Mesenchymal stem cell (in vitro differentiated cells and primary cell): ENCODE measurements around the gene SERPINF2.

Experiments used
- DNase-seq: peaks from one replicate; pipeline ENCODE4 v3.0.0-alpha.2; 2013
- H2AFZ ChIP-seq: one replicate; pipeline ENCODE4 v1.6.1; 2013; ENCODE audit warnings: low read depth, mild to moderate bottlenecking, control low read depth, inconsistent platforms, low read length, moderate library complexity
- H2AK5ac ChIP-seq: 2 replicates; pipeline ENCODE4 v1.6.1; 2013; ENCODE audit warnings: low read length, moderate library complexity, mild to moderate bottlenecking, inconsistent platforms; ENCODE audit not compliant: severe bottlenecking
- H2BK120ac ChIP-seq: one replicate; pipeline ENCODE4 v1.6.1; 2013; ENCODE audit warnings: low read depth, mild to moderate bottlenecking, inconsistent platforms, low read length, moderate library complexity
- H2BK12ac ChIP-seq, 2 experiments: one replicate each; pipeline ENCODE4 v1.6.1; 2013; ENCODE audit warnings: inconsistent platforms in 2 of 2, low read length in 2 of 2, mild to moderate bottlenecking in 2 of 2, moderate library complexity in 2 of 2, control low read depth in 1 of 2
- H2BK15ac ChIP-seq: one replicate; pipeline ENCODE4 v1.6.1; 2013; ENCODE audit warnings: mild to moderate bottlenecking, low read depth, inconsistent platforms; ENCODE audit not compliant: poor library complexity, severe bottlenecking
- H2BK5ac ChIP-seq: 2 replicates; pipeline ENCODE4 v1.6.1; 2013; ENCODE audit warnings: low read depth, mild to moderate bottlenecking, low read length, control low read depth, inconsistent platforms; ENCODE audit not compliant: poor library complexity, severe bottlenecking
- H3K14ac ChIP-seq, 2 experiments: one replicate each; pipeline ENCODE4 v1.6.1; 2013; ENCODE audit warnings: inconsistent platforms in 2 of 2, low read length in 2 of 2, control low read depth in 1 of 2, mild to moderate bottlenecking in 1 of 2, moderate library complexity in 1 of 2
- H3K18ac ChIP-seq, 2 experiments: one replicate each; pipeline ENCODE4 v1.6.1; 2013; ENCODE audit warnings: inconsistent platforms in 2 of 2, low read length in 2 of 2, control low read depth in 1 of 2, low read depth in 1 of 2, mild to moderate bottlenecking in 1 of 2
- H3K23ac ChIP-seq, 2 experiments: one replicate each; pipeline ENCODE4 v1.6.1; 2013; ENCODE audit warnings: inconsistent platforms in 2 of 2, low read length in 2 of 2, mild to moderate bottlenecking in 2 of 2, moderate library complexity in 2 of 2, control low read depth in 1 of 2
- H3K27ac ChIP-seq: 2 replicates; pipeline ENCODE4 v1.5.1; 2013; ENCODE audit warnings: mild to moderate bottlenecking, moderate library complexity, low read length, control low read depth, inconsistent platforms; ENCODE audit not compliant: poor library complexity, severe bottlenecking
- H3K27me3 ChIP-seq, 2 experiments: 2 replicates each; pipeline versions ENCODE4 v1.6.1 to v1.7.0; 2013; ENCODE audit warnings: low read length in 2 of 2, mild to moderate bottlenecking in 2 of 2, moderate library complexity in 2 of 2, control low read depth in 1 of 2, inconsistent platforms in 1 of 2; ENCODE audit not compliant: control insufficient read depth in 1 of 2, insufficient read depth in 1 of 2
- H3K36me3 ChIP-seq, 2 experiments: 2 replicates each; pipeline versions ENCODE4 v1.6.1 to v1.7.0; 2013; ENCODE audit warnings: low read length in 2 of 2, control low read depth in 1 of 2, inconsistent platforms in 1 of 2, low read depth in 1 of 2, mild to moderate bottlenecking in 1 of 2; ENCODE audit not compliant: insufficient read depth in 2 of 2, control insufficient read depth in 1 of 2
- H3K4ac ChIP-seq, 2 experiments: one replicate each; pipeline ENCODE4 v1.6.1; 2013; ENCODE audit warnings: inconsistent platforms in 2 of 2, low read length in 2 of 2, mild to moderate bottlenecking in 2 of 2, moderate library complexity in 2 of 2, control low read depth in 1 of 2, low read depth in 1 of 2
- H3K4me1 ChIP-seq: 2 replicates; pipeline ENCODE4 v1.6.1; 2013; ENCODE audit warnings: low read depth, low read length, control low read depth; ENCODE audit not compliant: control insufficient read depth, insufficient read depth
- H3K4me2 ChIP-seq: 2 replicates; pipeline ENCODE4 v1.6.1; 2013; ENCODE audit warnings: low read length, mild to moderate bottlenecking, inconsistent platforms; ENCODE audit not compliant: poor library complexity, severe bottlenecking
- H3K4me3 ChIP-seq, 2 experiments: 2 replicates each; pipeline versions ENCODE4 v1.5.1 to v1.7.0; 2013; ENCODE audit warnings: low read length in 2 of 2, mild to moderate bottlenecking in 2 of 2, control low read depth in 1 of 2, low read depth in 1 of 2; ENCODE audit not compliant: insufficient read depth in 1 of 2
- H3K79me1 ChIP-seq: replicated peaks from 2 replicates; pipeline ENCODE4 v1.6.1; 2013; ENCODE audit warnings: mild to moderate bottlenecking, control low read depth, low read length, inconsistent platforms; ENCODE audit not compliant: poor library complexity, severe bottlenecking
- H3K9ac ChIP-seq: 2 replicates; pipeline ENCODE4 v1.7.0; 2013; ENCODE audit warnings: mild to moderate bottlenecking, low read length, moderate library complexity
- H3K9me3 ChIP-seq: 2 replicates; pipeline ENCODE4 v1.7.0; 2013; ENCODE audit warnings: mild to moderate bottlenecking, low read length; ENCODE audit not compliant: control insufficient read depth
- H4K8ac ChIP-seq: one replicate; pipeline ENCODE4 v1.6.1; 2013; ENCODE audit warnings: inconsistent platforms, mild to moderate bottlenecking, low read length, moderate library complexity
- H4K91ac ChIP-seq: one replicate; pipeline ENCODE4 v1.6.1; 2013; ENCODE audit warnings: mild to moderate bottlenecking, low read length, inconsistent platforms
- WGBS: methylation state at CpG from one replicate; pipeline ENCODE4 v1.1.7; 2013; ENCODE audit warnings: mixed read lengths; 5-methylcytosine and 5-hydroxymethylcytosine counted together

The SERPINF2 gene

DNA sequence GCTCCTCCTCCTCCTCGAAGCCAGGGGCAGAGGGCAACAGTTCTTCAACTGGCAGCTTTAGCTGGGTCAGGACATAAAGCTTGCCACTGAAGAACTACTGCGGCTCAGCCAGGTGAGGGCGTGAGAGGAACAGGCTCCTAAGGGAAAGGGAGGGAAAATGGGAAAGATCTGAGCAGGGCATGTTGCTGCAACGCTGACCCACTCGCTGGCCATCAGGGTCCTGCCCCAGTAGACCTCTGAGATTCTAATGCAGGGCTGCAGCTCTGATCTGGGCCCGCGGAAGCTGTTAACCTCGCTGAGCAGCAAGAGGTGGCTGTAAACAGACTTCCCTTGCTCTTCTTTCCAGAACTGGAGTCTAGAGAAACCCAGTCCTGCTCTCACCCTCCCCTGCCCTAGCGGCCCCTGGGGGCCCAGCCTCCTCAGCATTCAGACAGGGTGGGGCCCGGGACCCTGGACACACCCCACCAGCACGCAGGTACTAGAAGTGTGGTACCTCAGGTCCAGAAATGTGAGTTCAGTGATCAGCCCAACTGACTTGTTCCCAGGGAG is 28.7 kb upstream of the SERPINF2 start:
- Histone ChIP-seq H3K4me2 (peak overlapping the region; percentile 87), H3K18ac (peak overlapping the region; percentile 67 to 95), H3K4me1 (peaks cover 43% of the 10 kb centered on the region), H3K14ac (peak overlapping the region; percentile 19 to 64), H2BK120ac (peak overlapping the region; percentile 39), H3K79me1 (peaks cover 5% of the 10 kb centered on the region), H2AFZ (no peak overlapping the region), H3K27me3 (no peaks in the 10 kb centered on the region), H3K9me3 (no peaks in the 10 kb centered on the region), H3K4ac (peak overlapping the region in 1 of 2 experiments; percentile 28), H4K91ac (peak overlapping the region; percentile 59), H2AK5ac (peak overlapping the region; percentile 90), H3K4me3 (peak overlapping the region; percentile 85 to 92), H2BK5ac (peak overlapping the region; percentile 87), H3K9ac (peak overlapping the region; percentile 93), H3K23ac (peak overlapping the region in 1 of 2 experiments; percentile 48), H3K36me3 (peaks cover 35 to 36% of the 10 kb centered on the region in 2 experiments), H2BK15ac (no peak overlapping the region), H2BK12ac (peak overlapping the region in 1 of 2 experiments; percentile 43), H3K27ac (peak overlapping the region; percentile 99), H4K8ac (no peak overlapping the region)
- peak; percentile 50 for DNase-seq
- WGBS: 3% methylated on average over 11 of the region's 11 CpGs

DNA sequence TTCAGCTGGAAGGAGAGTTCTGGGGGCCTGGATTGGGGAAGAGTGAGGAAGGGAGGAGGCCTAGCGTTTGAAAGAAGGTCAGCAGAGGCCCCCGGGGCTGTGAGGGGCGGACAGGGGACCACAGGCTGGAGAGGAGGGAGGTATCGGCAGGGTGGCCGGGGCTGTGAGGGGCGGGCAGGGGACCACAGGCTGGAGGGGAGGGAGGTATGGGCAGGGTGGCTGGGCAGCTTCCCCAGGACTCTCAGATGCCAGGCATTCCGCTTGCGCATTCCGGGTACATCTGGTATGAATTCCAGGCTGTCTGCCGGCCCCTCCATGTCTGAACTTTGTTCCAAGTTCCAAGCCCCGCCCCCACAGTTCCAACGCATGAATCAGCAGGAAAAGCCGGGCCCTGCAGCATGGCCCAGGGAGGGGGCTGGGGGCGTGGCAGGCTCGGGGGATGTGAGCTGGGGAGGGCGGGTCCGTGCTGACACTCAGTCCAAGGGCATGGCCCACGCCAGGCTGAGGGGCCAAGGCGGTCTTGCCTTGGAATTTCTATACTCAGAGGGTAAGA is 28.2 kb upstream of the SERPINF2 start:
- H3K23ac ChIP-seq: peak overlapping the region in 1 of 2 experiments; percentile 48
- H3K27ac ChIP-seq: peak overlapping the region; percentile 99
- H2AFZ ChIP-seq: no peak overlapping the region
- H3K79me1 ChIP-seq: peaks cover 5% of the 10 kb centered on the region
- peak overlapping the region; percentile 59 for H4K91ac ChIP-seq
- peaks cover 41% of the 10 kb centered on the region for H3K4me1 ChIP-seq
- H3K4ac ChIP-seq: peak overlapping the region in 1 of 2 experiments; percentile 28
- H3K14ac ChIP-seq: peak overlapping the region; percentile 19 to 23
- no peaks in the 10 kb centered on the region for H3K27me3 ChIP-seq
- H3K4me3 ChIP-seq: peak overlapping the region; percentile 85 to 92
- peak overlapping the region; percentile 90 for H2AK5ac ChIP-seq
- 1% methylated on average over 16 of the region's 19 CpGs for WGBS
- peak; percentile 95 for DNase-seq
- no peak overlapping the region for H4K8ac ChIP-seq
- peak overlapping the region; percentile 67 to 95 for H3K18ac ChIP-seq
- peak overlapping the region in 1 of 2 experiments; percentile 43 for H2BK12ac ChIP-seq
- H3K36me3 ChIP-seq: peaks cover 35 to 36% of the 10 kb centered on the region in 2 experiments
- H3K9ac ChIP-seq: peak overlapping the region; percentile 93
- no peak overlapping the region for H2BK15ac ChIP-seq
- H2BK120ac ChIP-seq: peak overlapping the region; percentile 39
- no peaks in the 10 kb centered on the region for H3K9me3 ChIP-seq
- H2BK5ac ChIP-seq: peak overlapping the region; percentile 87
- peak overlapping the region; percentile 87 for H3K4me2 ChIP-seq

DNA sequence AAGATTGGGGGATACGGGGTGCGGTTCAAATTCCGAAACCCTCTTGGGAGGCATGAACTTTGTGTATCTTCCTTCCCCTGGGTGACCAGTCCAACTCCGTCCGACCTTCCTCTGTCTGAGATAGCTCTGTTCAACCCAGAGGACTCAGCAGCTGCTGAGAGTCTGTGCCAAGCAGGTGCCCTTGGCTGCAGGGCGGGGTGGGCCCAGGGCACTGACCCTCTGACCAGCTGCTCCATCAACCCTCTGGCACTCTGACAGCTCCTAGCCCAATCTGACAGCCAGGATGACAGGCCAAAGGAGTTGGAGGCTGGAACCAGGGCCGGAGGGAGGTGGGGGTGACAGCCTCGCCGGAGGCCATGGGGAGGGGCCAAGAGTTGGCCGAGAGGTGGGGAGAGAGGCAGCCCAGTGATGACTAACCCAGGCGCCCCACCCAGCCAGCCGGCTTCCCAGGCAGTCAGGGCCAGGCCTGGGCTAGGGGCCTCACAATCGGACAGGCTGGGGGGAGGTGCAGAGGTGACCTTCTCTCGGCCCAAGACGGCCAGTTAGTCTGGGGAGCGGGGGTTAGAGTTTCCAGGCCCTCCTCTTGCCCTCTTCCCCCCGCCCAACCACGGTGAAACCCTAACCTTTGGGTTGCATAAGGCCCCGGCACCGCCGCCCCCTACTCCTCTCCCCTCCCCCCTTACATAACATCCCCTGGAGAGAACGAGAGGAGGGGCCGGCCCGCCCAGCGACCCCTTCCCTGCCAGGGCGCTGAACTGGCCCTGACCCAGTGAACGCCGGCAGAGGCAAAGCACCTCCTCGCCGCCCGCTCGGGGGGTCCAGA is 27.5 kb upstream of the SERPINF2 start:
- no peaks in the 10 kb centered on the region for H3K9me3 ChIP-seq
- peak overlapping the region; percentile 79 for H3K4me2 ChIP-seq
- no peak overlapping the region for H4K91ac ChIP-seq
- H3K18ac ChIP-seq: peak overlapping the region; percentile 81 to 99
- no peaks in the 10 kb centered on the region for H3K27me3 ChIP-seq
- peak overlapping the region in 1 of 2 experiments; percentile 98 for H3K14ac ChIP-seq
- H3K4ac ChIP-seq: peak overlapping the region in 1 of 2 experiments; percentile 89
- peaks cover 36% of the 10 kb centered on the region for H3K4me1 ChIP-seq
- H3K9ac ChIP-seq: peak overlapping the region; percentile 93
- peak; percentile 91 for DNase-seq
- no peak overlapping the region for H2BK12ac ChIP-seq
- H3K23ac ChIP-seq: no peak overlapping the region
- H2AFZ ChIP-seq: no peak overlapping the region
- peak overlapping the region; percentile 88 for H3K27ac ChIP-seq
- H2BK15ac ChIP-seq: no peak overlapping the region
- H3K79me1 ChIP-seq: peaks cover 5% of the 10 kb centered on the region
- H2BK120ac ChIP-seq: peak overlapping the region; percentile 98
- H2BK5ac ChIP-seq: peak overlapping the region; percentile 83
- peak overlapping the region; percentile 85 to 92 for H3K4me3 ChIP-seq
- H4K8ac ChIP-seq: no peak overlapping the region
- peak overlapping the region; percentile 32 for H2AK5ac ChIP-seq
- peaks cover 35 to 36% of the 10 kb centered on the region in 2 experiments for H3K36me3 ChIP-seq
- WGBS: under 1% methylated on average over 20 of the region's 32 CpGs

DNA sequence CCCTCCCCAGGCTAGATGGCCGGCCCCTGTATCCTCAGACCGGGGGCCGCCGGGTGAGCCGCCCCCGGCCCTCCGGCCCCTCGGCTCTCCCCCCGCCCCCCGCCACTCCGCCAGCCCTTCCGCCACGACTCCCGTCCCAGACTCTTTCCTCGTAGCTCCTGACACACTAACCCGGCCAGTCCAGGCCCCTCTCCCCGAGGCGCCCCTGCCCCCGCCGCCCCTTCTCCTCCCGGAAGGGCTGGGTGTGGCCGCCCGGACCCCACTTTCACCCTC is 26.9 kb upstream of the SERPINF2 start:
- Histone ChIP-seq H3K4ac (peak overlapping the region in 1 of 2 experiments; percentile 89), H2BK5ac (peak overlapping the region; percentile 83), H2AFZ (peak overlapping the region; percentile 18), H2AK5ac (no peak overlapping the region), H3K4me3 (peak overlapping the region; percentile 85 to 92), H2BK120ac (peak overlapping the region; percentile 98), H3K27ac (peak overlapping the region; percentile 88), H3K9me3 (no peaks in the 10 kb centered on the region), H2BK12ac (peak overlapping the region in 1 of 2 experiments; percentile 21), H3K23ac (peak overlapping the region in 1 of 2 experiments; percentile 83), H3K27me3 (no peaks in the 10 kb centered on the region), H2BK15ac (peak overlapping the region; percentile 92), H3K79me1 (peaks cover 5% of the 10 kb centered on the region), H3K14ac (peak overlapping the region in 1 of 2 experiments; percentile 98), H3K36me3 (peaks cover 33 to 35% of the 10 kb centered on the region in 2 experiments), H3K4me2 (no peak overlapping the region), H4K91ac (no peak overlapping the region), H3K9ac (peak overlapping the region; percentile 93), H3K18ac (peak overlapping the region; percentile 81 to 99), H3K4me1 (peaks cover 32% of the 10 kb centered on the region), H4K8ac (no peak overlapping the region)
- WGBS: 3% methylated on average over 10 of the region's 23 CpGs
- DNase-seq: no peak
